ENCODE measurements around the gene ASXL2.
A peak's percentile ranks its signal among the peaks of the same experiment; 100 is the strongest.
"Not testable (repeated sequence)": the region's sequence is repeated elsewhere in the genome, so short reads cannot be mapped to it uniquely, and the experiment has no call there.

Gene ASXL2

DNA sequence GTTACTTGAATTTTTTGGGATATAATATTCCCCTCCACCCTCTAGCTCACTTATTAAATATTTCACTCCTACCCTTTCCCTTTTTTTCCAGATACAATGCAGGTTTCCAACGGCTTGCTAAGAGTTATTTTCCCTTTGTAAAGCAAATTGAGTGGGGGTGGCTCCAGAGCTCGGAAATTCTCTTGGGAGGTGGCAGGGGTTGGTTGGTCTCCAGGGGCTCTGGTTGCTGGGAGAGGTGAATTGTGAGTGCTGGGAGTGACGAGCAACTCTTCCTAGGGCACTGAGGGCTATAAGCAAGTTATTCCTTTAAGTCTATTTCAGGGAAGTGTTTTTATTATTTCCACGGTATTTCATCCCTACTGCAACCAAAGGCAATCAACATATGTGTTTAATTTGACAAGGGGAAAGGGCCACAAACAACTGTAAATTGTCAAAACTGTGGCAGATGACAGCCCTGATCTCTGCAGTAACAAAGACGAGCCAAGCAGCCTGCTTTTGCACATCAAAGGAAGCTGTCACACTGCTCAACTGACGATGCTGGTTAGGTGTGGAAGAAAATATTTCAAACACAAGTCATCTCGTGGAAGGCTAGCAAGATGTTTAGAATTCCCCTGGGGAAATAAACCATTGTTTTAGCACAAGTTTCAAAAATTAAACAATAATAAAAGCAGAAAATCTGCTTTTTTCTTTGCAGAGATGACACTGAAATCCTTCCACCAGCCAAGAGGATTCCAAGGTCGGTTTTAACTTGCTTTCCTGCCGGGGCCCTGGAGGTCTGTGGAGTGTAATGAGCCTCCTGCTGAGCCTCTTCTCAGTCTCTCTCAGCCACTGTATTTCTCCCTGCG is 34.8 kb upstream of the ASXL2 start:
- FAIRE-seq (no peak), DNase-seq (ENCODE audit: insufficient read length, low spot score) (no peak)

DNA sequence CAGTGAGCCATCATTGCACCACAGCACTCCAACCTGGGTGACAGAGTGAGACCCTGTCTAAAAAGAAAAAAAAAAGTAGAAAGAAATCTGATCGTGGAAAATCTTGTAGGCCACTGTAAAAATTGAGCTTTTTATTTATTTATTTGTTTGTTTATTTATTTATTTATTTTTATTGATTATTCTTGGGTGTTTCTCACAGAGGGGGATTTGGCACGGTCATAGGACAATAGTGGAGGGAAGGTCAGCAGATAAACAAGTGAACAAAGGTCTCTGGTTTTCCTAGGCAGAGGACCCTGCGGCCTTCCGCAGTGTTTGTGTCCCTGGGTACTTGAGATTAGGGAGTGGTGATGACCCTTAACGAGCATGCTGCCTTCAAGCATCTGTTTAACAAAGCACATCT is 31.3 kb upstream of the ASXL2 start:
- FAIRE-seq; DNase-seq (ENCODE audit: insufficient read length, low spot score): not testable (repeated sequence)

More for the DNA sequence above, 34.8 kb upstream of the ASXL2 start:
- TF ChIP-seq SPI1 (IDR thresholded peaks at IDR 0.05; ENCODE audit: low read depth, low read length) (no peak), TAF1 (IDR thresholded peaks at IDR 0.05; ENCODE audit: low read depth, low read length) (no peak), POLR2A (IDR thresholded peaks at IDR 0.05; ENCODE audit: low read depth, low read length) (no peak), POLR2AphosphoS5 (IDR thresholded peaks at IDR 0.05; ENCODE audit: low read depth, low read length) (no peak), PAX5 (IDR thresholded peaks at IDR 0.05; ENCODE audit: insufficient read depth, low read length, severe bottlenecking) (no peak), POU2F2 (IDR thresholded peaks at IDR 0.05; ENCODE audit: low read depth, low read length) (no peak)

DNA sequence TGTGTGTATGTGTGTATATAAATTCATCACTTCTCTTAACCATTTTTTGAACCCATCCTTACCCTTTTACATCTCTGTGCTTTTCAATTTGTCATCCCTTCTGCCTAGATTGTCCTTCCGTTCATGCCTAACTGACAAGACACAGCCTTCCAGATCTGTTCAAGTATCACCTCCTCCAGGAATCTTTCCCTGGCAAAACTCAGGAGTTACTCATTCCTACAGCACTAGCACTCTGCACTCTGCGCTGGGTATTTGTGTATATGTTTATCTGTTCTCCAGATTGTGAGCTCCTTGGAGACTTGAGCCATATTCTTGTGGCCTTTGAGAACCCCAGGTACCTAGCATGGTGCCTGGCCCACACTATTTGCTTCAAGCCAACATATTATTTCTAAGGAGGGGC is 26.8 kb upstream of the ASXL2 start:
- DNase-seq (ENCODE audit: insufficient read length, low spot score): no peak
- no peak for FAIRE-seq
- TF ChIP-seq TAF1 (IDR thresholded peaks at IDR 0.05; ENCODE audit: low read depth, low read length): no peak
- TF ChIP-seq POLR2A (IDR thresholded peaks at IDR 0.05; ENCODE audit: low read depth, low read length): no peak
- TF ChIP-seq PAX5 (IDR thresholded peaks at IDR 0.05; ENCODE audit: insufficient read depth, low read length, severe bottlenecking): no peak
- TF ChIP-seq SPI1 (IDR thresholded peaks at IDR 0.05; ENCODE audit: low read depth, low read length): no peak
- no peak for TF ChIP-seq POU2F2 (IDR thresholded peaks at IDR 0.05; ENCODE audit: low read depth, low read length)
- TF ChIP-seq POLR2AphosphoS5 (IDR thresholded peaks at IDR 0.05; ENCODE audit: low read depth, low read length): no peak

DNA sequence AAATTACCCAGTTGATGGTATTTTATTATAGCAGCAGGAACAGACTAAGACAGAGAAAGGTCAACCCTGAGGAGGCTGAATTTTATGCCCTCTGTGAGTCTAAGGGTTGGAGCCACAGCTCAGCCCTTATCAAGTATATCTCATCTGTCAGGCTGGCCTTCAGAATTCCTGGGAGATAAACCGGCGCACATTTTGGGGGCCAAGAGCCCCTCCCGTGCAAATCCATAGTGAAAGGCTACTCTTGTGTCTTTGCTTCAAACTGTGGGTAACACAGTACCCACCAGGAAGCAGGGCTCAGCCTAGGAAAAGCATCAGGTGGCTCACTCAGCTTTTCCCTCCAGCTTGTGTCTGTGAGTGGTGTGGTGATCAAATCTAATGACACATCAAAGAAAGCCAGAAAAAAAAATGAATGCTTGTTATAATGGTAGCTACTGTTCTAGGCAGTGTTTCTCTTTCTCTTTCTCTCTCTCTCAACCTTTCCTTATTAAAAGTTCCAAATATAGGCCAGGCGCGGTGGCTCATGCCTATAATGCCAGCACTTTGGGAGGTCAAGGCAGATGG is 25.0 kb upstream of the ASXL2 start:
- DNase-seq (ENCODE audit: insufficient read length, low spot score) (no peak), FAIRE-seq (no peak)
- TF ChIP-seq POLR2A (IDR thresholded peaks at IDR 0.05; ENCODE audit: low read depth, low read length) (no peak), PAX5 (IDR thresholded peaks at IDR 0.05; ENCODE audit: insufficient read depth, low read length, severe bottlenecking) (no peak), POU2F2 (IDR thresholded peaks at IDR 0.05; ENCODE audit: low read depth, low read length) (no peak), POLR2AphosphoS5 (IDR thresholded peaks at IDR 0.05; ENCODE audit: low read depth, low read length) (no peak), SPI1 (IDR thresholded peaks at IDR 0.05; ENCODE audit: low read depth, low read length) (no peak), TAF1 (IDR thresholded peaks at IDR 0.05; ENCODE audit: low read depth, low read length) (no peak)

DNA sequence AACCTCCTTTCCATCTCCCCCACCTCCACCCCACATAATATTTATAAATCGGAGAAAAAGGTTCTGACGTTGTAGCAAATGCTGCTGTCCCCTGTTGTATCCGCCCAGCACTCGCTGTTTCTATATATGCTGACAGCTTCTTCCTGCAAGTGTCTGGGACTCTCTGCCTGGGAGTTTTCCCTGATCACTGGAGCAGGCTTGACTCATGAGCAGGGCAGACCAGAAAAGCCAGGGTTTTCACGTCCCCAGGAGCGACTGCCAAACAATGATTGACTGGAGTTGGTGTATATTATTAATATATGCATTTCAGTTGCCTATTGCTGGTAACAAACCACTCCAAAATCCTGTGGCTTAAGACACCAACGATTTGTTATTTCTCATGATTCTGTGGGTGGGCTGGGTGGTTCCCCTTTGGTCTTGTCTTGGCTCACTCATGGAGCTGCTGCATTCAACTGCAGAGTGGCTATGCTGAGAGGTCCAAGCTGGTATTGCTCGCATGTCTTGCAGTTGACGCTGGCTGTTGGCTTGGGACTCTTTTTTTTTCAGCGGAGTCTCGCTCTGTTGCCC is 21.2 kb upstream of the ASXL2 start:
- FAIRE-seq: no peak
- no peak for DNase-seq (ENCODE audit: insufficient read length, low spot score)
- TF ChIP-seq TAF1 (IDR thresholded peaks at IDR 0.05; ENCODE audit: low read depth, low read length): no peak
- no peak for TF ChIP-seq POU2F2 (IDR thresholded peaks at IDR 0.05; ENCODE audit: low read depth, low read length)

DNA sequence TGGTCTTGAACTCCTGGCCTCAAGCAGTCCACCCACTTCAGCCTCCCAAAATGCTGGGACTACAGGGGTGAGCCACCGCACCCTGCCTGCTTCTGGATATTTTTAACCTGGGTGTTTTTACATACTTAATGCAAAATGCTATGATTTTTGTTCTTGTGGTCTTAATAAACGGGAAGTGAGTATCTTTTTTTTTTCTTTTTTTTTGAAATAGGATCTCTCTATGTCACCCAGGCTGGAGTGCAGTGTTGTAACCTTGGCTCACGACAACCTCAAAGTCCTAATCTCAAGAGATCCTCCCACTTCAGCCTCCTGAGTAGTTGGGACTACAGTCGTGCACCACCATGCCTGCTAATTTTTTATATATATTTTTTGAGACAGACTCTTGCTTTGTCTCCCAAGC is 19.2 kb upstream of the ASXL2 start:
- no peak for FAIRE-seq

DNA sequence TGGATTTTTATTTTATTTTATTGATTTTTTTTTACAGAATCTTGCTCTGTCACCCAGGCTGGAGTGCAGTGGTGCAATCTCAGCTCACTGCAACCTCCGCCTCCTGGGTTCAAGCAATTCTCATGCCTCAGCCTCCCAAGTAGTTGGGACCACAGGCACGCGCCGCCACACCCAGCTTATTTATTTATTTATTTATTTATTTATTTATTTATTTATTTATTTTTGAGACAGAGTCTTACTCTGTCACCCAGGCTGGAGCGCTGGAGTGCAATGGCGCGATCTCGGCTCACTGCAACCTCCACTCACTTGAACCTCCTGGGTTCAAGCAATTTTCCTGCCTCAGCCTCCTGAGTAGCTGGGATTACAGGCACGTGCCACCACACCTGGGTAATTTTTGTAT is 18.0 kb upstream of the ASXL2 start:
- FAIRE-seq; DNase-seq (ENCODE audit: insufficient read length, low spot score): not testable (repeated sequence)

More for the DNA sequence above, 19.2 kb upstream of the ASXL2 start:
- no peak for DNase-seq (ENCODE audit: insufficient read length, low spot score)
- TF ChIP-seq PAX5 (IDR thresholded peaks at IDR 0.05; ENCODE audit: insufficient read depth, low read length, severe bottlenecking) (no peak), SPI1 (IDR thresholded peaks at IDR 0.05; ENCODE audit: low read depth, low read length) (peak; percentile 80)

DNA sequence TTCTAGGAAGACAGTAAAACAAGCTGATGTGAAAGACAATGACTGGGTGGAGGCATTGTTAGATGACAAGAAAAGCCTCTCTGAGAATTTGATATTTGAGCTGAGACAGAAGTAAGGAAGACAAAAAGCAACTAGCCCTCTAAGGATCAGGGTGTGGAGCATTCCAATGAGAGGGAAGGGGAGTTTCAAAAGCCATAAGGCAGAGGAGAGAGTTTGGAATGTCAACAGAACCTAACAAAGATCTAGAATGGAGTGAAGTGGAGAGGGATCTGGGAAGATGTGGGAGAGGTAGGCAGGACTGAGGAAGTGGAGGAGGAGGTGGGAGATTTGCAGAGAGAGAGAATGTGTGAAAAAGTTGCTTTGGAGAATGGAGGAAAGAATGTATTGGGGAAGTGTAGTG is 17.3 kb upstream of the ASXL2 start:
- TF ChIP-seq PAX5 (IDR thresholded peaks at IDR 0.05; ENCODE audit: insufficient read depth, low read length, severe bottlenecking) (no peak), TAF1 (IDR thresholded peaks at IDR 0.05; ENCODE audit: low read depth, low read length) (no peak), POLR2AphosphoS5 (IDR thresholded peaks at IDR 0.05; ENCODE audit: low read depth, low read length) (no peak), POLR2A (IDR thresholded peaks at IDR 0.05; ENCODE audit: low read depth, low read length) (no peak), SPI1 (IDR thresholded peaks at IDR 0.05; ENCODE audit: low read depth, low read length) (no peak), POU2F2 (IDR thresholded peaks at IDR 0.05; ENCODE audit: low read depth, low read length) (no peak)
- FAIRE-seq (no peak), DNase-seq (ENCODE audit: insufficient read length, low spot score) (no peak)

DNA sequence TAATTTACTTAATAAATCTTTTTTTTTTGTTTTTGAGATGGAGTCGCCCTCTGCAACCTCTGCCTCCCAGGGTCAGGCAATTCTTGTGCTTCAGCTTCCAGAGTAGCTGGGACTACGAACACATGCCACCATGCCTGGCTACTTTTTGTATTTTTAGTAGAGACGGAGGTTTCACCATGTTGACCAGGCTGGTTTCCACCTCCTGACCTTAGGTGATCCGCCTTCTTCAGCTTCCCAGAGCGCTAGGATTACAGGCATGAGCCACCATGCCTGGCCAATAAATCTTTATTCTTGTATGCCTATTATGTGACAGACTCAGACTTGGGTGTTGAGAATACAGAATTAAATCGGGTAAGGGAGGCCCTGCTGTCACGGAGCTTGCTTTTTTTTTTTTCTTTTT is 16.7 kb upstream of the ASXL2 start:
- TF ChIP-seq POU2F2 (IDR thresholded peaks at IDR 0.05; ENCODE audit: low read depth, low read length) (no peak), TAF1 (IDR thresholded peaks at IDR 0.05; ENCODE audit: low read depth, low read length) (no peak), PAX5 (IDR thresholded peaks at IDR 0.05; ENCODE audit: insufficient read depth, low read length, severe bottlenecking) (no peak), POLR2A (IDR thresholded peaks at IDR 0.05; ENCODE audit: low read depth, low read length) (no peak), POLR2AphosphoS5 (IDR thresholded peaks at IDR 0.05; ENCODE audit: low read depth, low read length) (no peak), SPI1 (IDR thresholded peaks at IDR 0.05; ENCODE audit: low read depth, low read length) (no peak)
- DNase-seq (ENCODE audit: insufficient read length, low spot score) (no peak), FAIRE-seq (no peak)

DNA sequence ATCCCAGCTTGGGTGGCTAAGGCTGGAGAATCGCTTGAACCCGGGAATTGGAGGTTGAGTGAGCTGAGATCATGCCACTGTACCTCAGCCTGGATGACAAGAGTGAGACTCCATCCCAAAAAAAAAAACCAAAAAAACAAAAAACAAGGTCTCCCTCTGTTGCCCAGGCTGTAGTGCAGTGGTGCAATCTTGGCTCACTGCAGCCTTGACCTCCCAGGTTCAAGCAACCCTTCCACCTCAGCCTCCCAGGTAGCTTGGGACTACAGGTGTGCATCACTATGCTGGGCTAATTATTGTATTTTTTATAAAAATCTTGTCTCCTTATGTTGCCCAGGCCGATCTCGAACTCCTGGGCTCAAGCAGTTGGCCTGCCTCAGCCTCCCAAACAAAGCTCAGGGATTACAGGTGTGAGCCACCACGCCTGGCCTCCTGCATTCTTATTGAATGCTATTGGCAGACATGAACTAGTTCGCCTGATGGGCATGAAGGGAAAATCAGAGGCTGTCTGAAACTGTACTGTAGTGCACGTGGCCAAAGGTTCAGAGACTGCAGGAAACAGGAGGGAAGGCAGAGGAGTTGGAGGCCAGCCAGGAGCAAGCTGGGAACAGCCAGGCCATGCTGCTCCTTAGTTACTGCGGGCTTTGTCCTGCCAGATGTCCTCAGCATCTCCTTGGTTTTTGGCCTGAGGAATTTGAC is 16.0 kb upstream of the ASXL2 start:
- no peak for DNase-seq (ENCODE audit: insufficient read length, low spot score)
- TF ChIP-seq SPI1 (IDR thresholded peaks at IDR 0.05; ENCODE audit: low read depth, low read length): no peak
- no peak for TF ChIP-seq PAX5 (IDR thresholded peaks at IDR 0.05; ENCODE audit: insufficient read depth, low read length, severe bottlenecking)
- TF ChIP-seq POLR2AphosphoS5 (IDR thresholded peaks at IDR 0.05; ENCODE audit: low read depth, low read length): no peak
- TF ChIP-seq POU2F2 (IDR thresholded peaks at IDR 0.05; ENCODE audit: low read depth, low read length): no peak
- no peak for TF ChIP-seq TAF1 (IDR thresholded peaks at IDR 0.05; ENCODE audit: low read depth, low read length)
- no peak for TF ChIP-seq POLR2A (IDR thresholded peaks at IDR 0.05; ENCODE audit: low read depth, low read length)
- FAIRE-seq: no peak
